H1 (cell line): ENCODE results near the gene SPRING1. TPM values are rescaled to one million over a fixed set of nuclear protein-coding genes. Genes with fewer than 3 reads are reported as not detected.
A peak's percentile ranks its signal among the peaks of the same experiment; 100 is the strongest.

Experiments used
- CTCF ChIA-PET: fragments of 300-600 bp; sonication (Branson Sonifier 250); formaldehyde crosslinking; loops from one replicate; lab custom pipeline; 2021; ENCODE audit not compliant: partially characterized antibody; lab: Charles Lee
- POLR2A ChIA-PET: fragments of 300-600 bp; sonication (Branson Sonifier 250); formaldehyde crosslinking; loops from one replicate; lab custom pipeline; 2021; ENCODE audit warnings: inconsistent platforms; ENCODE audit not compliant: partially characterized antibody; lab: Charles Lee
- DNase-seq, 2 experiments: peaks; one replicate each; pipeline versions ENCODE4 v3.0.0 to v3.0.0-alpha.2; 2010 to 2022; ENCODE audit warnings: low spot score in 2 of 2, low read depth in 1 of 2, mixed read lengths in 1 of 2
- FAIRE-seq: peaks from 2 replicates; lab custom pipeline; 2011; peaks lifted over from hg19 to GRCh38; lab: Jason Lieb, UNC
- H2AFZ ChIP-seq: 2 replicates; pipeline ENCODE4 v1.8.1; 2012; ENCODE audit warnings: low read length, inconsistent platforms
- H2AK5ac ChIP-seq: 2 replicates; pipeline ENCODE4 v1.6.1; 2013; ENCODE audit warnings: low read depth, low read length
- H2BK120ac ChIP-seq: replicated peaks from 2 replicates; pipeline ENCODE3; 2013; ENCODE audit warnings: low read depth, low read length, inconsistent platforms
- H2BK12ac ChIP-seq: 2 replicates; pipeline ENCODE4 v1.6.1; 2013; ENCODE audit warnings: low read depth, low read length
- H2BK15ac ChIP-seq: 2 replicates; pipeline ENCODE4 v1.6.1; 2013; ENCODE audit warnings: low read length
- H2BK20ac ChIP-seq: 2 replicates; pipeline ENCODE4 v1.6.1; 2013; ENCODE audit warnings: low read length
- H2BK5ac ChIP-seq: 2 replicates; pipeline ENCODE4 v1.6.1; 2013; ENCODE audit warnings: low read depth, low read length
- H3K14ac ChIP-seq: 2 replicates; pipeline ENCODE4 v1.6.1; 2013; ENCODE audit warnings: inconsistent platforms; ENCODE audit not compliant: insufficient read length
- H3K18ac ChIP-seq: 2 replicates; pipeline ENCODE4 v1.6.1; 2013; ENCODE audit warnings: low read length; ENCODE audit errors: extremely low read depth
- H3K23ac ChIP-seq: 2 replicates; pipeline ENCODE4 v1.6.1; 2013; ENCODE audit warnings: inconsistent platforms; ENCODE audit not compliant: insufficient read length
- H3K23me2 ChIP-seq: 2 replicates; pipeline ENCODE4 v1.6.1; 2013; ENCODE audit warnings: low read depth, low read length
- H3K27ac ChIP-seq: 2 replicates; pipeline ENCODE4 v1.6.1; 2011; ENCODE audit warnings: low read depth, low read length, inconsistent platforms
- H3K27me3 ChIP-seq, 4 experiments: replicated peaks in 1 of 4; 1 replicate in 1 of 4; 2 replicates in 3 of 4; pipeline versions ENCODE4 v1.6.1 to v1.8.1; 2011 to 2013; ENCODE audit warnings: low read length in 3 of 4, mild to moderate bottlenecking in 3 of 4, inconsistent platforms in 2 of 4, mixed read lengths in 2 of 4, moderate library complexity in 1 of 4; ENCODE audit not compliant: control insufficient read depth in 3 of 4, insufficient read depth in 3 of 4; ENCODE audit errors: extremely low read depth in 1 of 4
- H3K36me3 ChIP-seq, 4 experiments: 2 replicates each; pipeline versions ENCODE4 v1.6.1 to v1.8.1; 2011 to 2013; ENCODE audit warnings: mild to moderate bottlenecking in 4 of 4, low read length in 3 of 4, moderate library complexity in 2 of 4, control low read depth in 1 of 4, inconsistent platforms in 1 of 4; ENCODE audit not compliant: insufficient read depth in 4 of 4, control insufficient read depth in 2 of 4
- H3K4ac ChIP-seq: replicated peaks from 2 replicates; pipeline ENCODE3; 2013; ENCODE audit warnings: low read length, low read depth, mixed read lengths, inconsistent platforms; ENCODE audit not compliant: insufficient read length
- H3K4me1 ChIP-seq, 4 experiments: replicated peaks in 1 of 4; 1 replicate in 1 of 4; 2 replicates in 3 of 4; pipeline versions ENCODE4 v1.6.1 to v1.8.1; 2011 to 2013; ENCODE audit warnings: low read length in 3 of 4, inconsistent platforms in 2 of 4, mixed read lengths in 1 of 4; ENCODE audit not compliant: insufficient read depth in 4 of 4, control insufficient read depth in 3 of 4
- H3K4me2 ChIP-seq, 2 experiments: 2 replicates each; pipeline versions ENCODE4 v1.6.1 to v1.8.1; 2011 to 2013; ENCODE audit warnings: low read depth in 2 of 2, low read length in 2 of 2, control low read depth in 1 of 2, inconsistent platforms in 1 of 2, mild to moderate bottlenecking in 1 of 2; ENCODE audit not compliant: insufficient read depth in 1 of 2
- H3K4me3 ChIP-seq, 4 experiments: fragments of 200-600, 300-600 bp in 1 of 4; sonication (generic), shearing (Covaris generic), sonication (Bioruptor Twin) in 1 of 4; 2 replicates each; pipeline versions ENCODE4 v1.5.1 to v1.8.1; 2011 to 2016; ENCODE audit warnings: low read length in 4 of 4, low read depth in 3 of 4, control low read depth in 2 of 4, inconsistent platforms in 2 of 4, mild to moderate bottlenecking in 2 of 4, mixed read lengths in 1 of 4, moderate library complexity in 1 of 4; ENCODE audit not compliant: insufficient read depth in 2 of 4; ENCODE audit errors: extremely low read depth in 1 of 4
- H3K56ac ChIP-seq: replicated peaks from 2 replicates; pipeline ENCODE3; 2013; ENCODE audit warnings: low read depth, mild to moderate bottlenecking, mixed read lengths, low read length, inconsistent platforms; ENCODE audit not compliant: insufficient read length
- H3K79me1 ChIP-seq: 2 replicates; pipeline ENCODE4 v1.6.1; 2013; ENCODE audit warnings: low read depth, low read length, control low read depth
- H3K79me2 ChIP-seq, 2 experiments: 2 replicates each; pipeline versions ENCODE4 v1.6.1 to v1.8.1; 2012 to 2013; ENCODE audit warnings: low read length in 2 of 2, mild to moderate bottlenecking in 2 of 2, inconsistent platforms in 1 of 2; ENCODE audit not compliant: insufficient read depth in 2 of 2, control insufficient read depth in 1 of 2
- H3K9ac ChIP-seq, 4 experiments: replicated peaks in 1 of 4; 1 replicate in 1 of 4; 2 replicates in 3 of 4; pipeline versions ENCODE4 v1.6.1 to v1.8.1; 2011 to 2013; ENCODE audit warnings: low read depth in 3 of 4, low read length in 3 of 4, control low read depth in 2 of 4, mild to moderate bottlenecking in 2 of 4, moderate library complexity in 2 of 4, inconsistent platforms in 1 of 4; ENCODE audit errors: extremely low read depth in 1 of 4
- H3K9me3 ChIP-seq, 2 experiments: 2 replicates each; pipeline versions ENCODE4 v1.6.1 to v1.8.1; 2012 to 2013; ENCODE audit warnings: mild to moderate bottlenecking in 2 of 2, moderate library complexity in 2 of 2, control low read depth in 1 of 2, inconsistent platforms in 1 of 2, low read depth in 1 of 2, low read length in 1 of 2, mixed read lengths in 1 of 2; ENCODE audit not compliant: insufficient read depth in 2 of 2
- H4K20me1 ChIP-seq, 2 experiments: replicated peaks in 1 of 2; 2 replicates each; pipeline versions ENCODE3 to v1.8.1; 2011 to 2013; ENCODE audit warnings: inconsistent platforms in 2 of 2, low read length in 2 of 2, mild to moderate bottlenecking in 1 of 2; ENCODE audit not compliant: insufficient read depth in 2 of 2, control insufficient read depth in 1 of 2
- H4K5ac ChIP-seq: 2 replicates; pipeline ENCODE4 v1.6.1; 2013; ENCODE audit warnings: low read length, low read depth, mixed read lengths, inconsistent platforms; ENCODE audit not compliant: insufficient read length
- H4K8ac ChIP-seq: 2 replicates; pipeline ENCODE4 v1.8.0; 2013; ENCODE audit warnings: mild to moderate bottlenecking, moderate library complexity, low read length, inconsistent platforms; ENCODE audit not compliant: insufficient read depth; ENCODE audit errors: extremely low read depth
- H4K91ac ChIP-seq: replicated peaks from 2 replicates; pipeline ENCODE3; 2013; ENCODE audit warnings: low read length, mixed read lengths, inconsistent platforms; ENCODE audit not compliant: insufficient read length
- ASH2L ChIP-seq: fragments of 200-600, 300-600 bp; sonication (generic); IDR thresholded peaks from one replicate; pipeline ENCODE4 v1.7.1; 2017; ENCODE audit warnings: low read length
- CBX5 ChIP-seq: fragments of 300-800, 300-1000 bp; sonication (generic); IDR thresholded peaks from 2 replicates; pipeline ENCODE4 v1.7.1; 2016; ENCODE audit warnings: antibody characterized with exemption, low read length, low read depth
- EP300 ChIP-seq, 2 experiments: IDR thresholded peaks; 1 replicate in 1 of 2; 2 replicates in 1 of 2; pipeline ENCODE4 v1.6.1; 2011 to 2012; ENCODE audit warnings: low read depth in 2 of 2, low read length in 2 of 2, mild to moderate bottlenecking in 2 of 2, borderline replicate concordance in 1 of 2, inconsistent platforms in 1 of 2, moderate library complexity in 1 of 2
- GTF2F1 ChIP-seq: IDR thresholded peaks from 2 replicates; pipeline ENCODE4 v1.6.1; 2012; ENCODE audit warnings: low read depth, low read length, improper control_type of control experiment, borderline replicate concordance
- HDAC2 ChIP-seq, 2 experiments: fragments of 300-600 bp in 1 of 2; sonication (generic) in 1 of 2; IDR thresholded peaks; 2 replicates each; pipeline ENCODE4 v1.6.1; 2011 to 2012; ENCODE audit warnings: low read depth in 2 of 2, low read length in 2 of 2, mild to moderate bottlenecking in 2 of 2, moderate library complexity in 2 of 2, borderline replicate concordance in 1 of 2, inconsistent platforms in 1 of 2
- POU5F1 ChIP-seq: IDR thresholded peaks from 2 replicates; pipeline ENCODE4 v1.6.1; 2011; ENCODE audit warnings: low read depth, mild to moderate bottlenecking, low read length, moderate library complexity
- RAD21 ChIP-seq, 2 experiments: IDR thresholded peaks in 1 of 2; conservative IDR thresholded peaks in 1 of 2; 2 replicates each; pipeline ENCODE4 v1.6.1; 2011; ENCODE audit warnings: low read depth in 2 of 2, low read length in 2 of 2, improper control_type of control experiment in 1 of 2, inconsistent platforms in 1 of 2, mild to moderate bottlenecking in 1 of 2, moderate library complexity in 1 of 2
- RFX5 ChIP-seq: IDR thresholded peaks from 2 replicates; pipeline ENCODE4 v1.6.1; 2011; ENCODE audit warnings: low read depth, low read length, improper control_type of control experiment, borderline replicate concordance
- SRF ChIP-seq: IDR thresholded peaks from 2 replicates; pipeline ENCODE4 v1.6.1; 2011; ENCODE audit warnings: mild to moderate bottlenecking, low read depth, low read length, moderate library complexity
- TBP ChIP-seq: IDR thresholded peaks from 2 replicates; pipeline ENCODE4 v1.6.1; 2011; ENCODE audit warnings: low read depth, low read length, improper control_type of control experiment
- WGBS, 2 experiments: shearing (Covaris generic) in 1 of 2; methylation state at CpG; one replicate each; pipeline versions ENCODE4 v1.1.6 to v1.1.7; 2013 to 2015; ENCODE audit warnings: low lambda C conversion rate in 2 of 2, mixed read lengths in 2 of 2, inconsistent platforms in 1 of 2, low coverage in 1 of 2, missing lambda C conversion rate in 1 of 2; ENCODE audit not compliant: insufficient replicate concordance in 2 of 2, insufficient coverage in 1 of 2, insufficient read length in 1 of 2; ENCODE audit errors: extremely low coverage in 1 of 2, missing lambda C conversion rate in 1 of 2; 5-methylcytosine and 5-hydroxymethylcytosine counted together
- polyA plus RNA-seq, 7 experiments: library from polyadenylated mRNA; depleted of rRNA in 3 of 7; stranded (reverse) in 5 of 7; unstranded in 2 of 7; fragments of >200 nt in 5 of 7; fragments of 200-250 nt in 2 of 7; gene quantifications; 1 replicate in 5 of 7; 2 replicates in 1 of 7; 4 replicates in 1 of 7; pipeline versions ENCODE4 v1.2.1 to v1.2.3, GENCODE V29; 2011 to 2013; ENCODE audit warnings: missing spikeins in 2 of 7, mixed read lengths in 2 of 7
- total RNA-seq: library from RNA; stranded (reverse); fragmentation: NEBNext Ultra II Directional; extraction: Animal tissue kit (Norgen Biotek cat#: 25700); gene quantifications from 2 replicates; pipeline ENCODE4 v1.2.1, GENCODE V29; 2021
- TF ChIP-seq, protein P1 (sequence below): IDR thresholded peaks from 2 replicates; pipeline ENCODE4 v1.6.1; 2011; ENCODE audit warnings: low read length, improper control_type of control experiment

The SPRING1 gene
- total and polyA plus RNA-seq, 2 of the 8 experiments (the other 6 are each of a cell fraction or from before 2014, with no cell fraction given) = 14.3 to 46.5 TPM

- DNase-seq = no peak
- H2BK12ac ChIP-seq = no peak overlapping the region
- peaks cover 0 to 7% (median 0%) of the 10 kb centered on the region in 4 experiments; a peak in 1 of 8 replicates for H3K36me3 ChIP-seq
- H3K56ac ChIP-seq = no peak overlapping the region
- H3K79me1 ChIP-seq = peaks cover 13% of the 10 kb centered on the region; the same call in 1 of the 2 replicates
- no peaks in the 10 kb centered on the region for H3K27me3 ChIP-seq
- no peak overlapping the region; a peak in 1 of 7 replicates for H3K9ac ChIP-seq
- H3K79me2 ChIP-seq = peaks cover 0 to 51% of the 10 kb centered on the region in 2 experiments; a peak in 2 of 4 replicates
- no peak overlapping the region for H2AFZ ChIP-seq
- no peak overlapping the region for H4K5ac ChIP-seq
- no peak overlapping the region for H3K23ac ChIP-seq
- H2BK120ac ChIP-seq = no peak overlapping the region
- CTCF ChIA-PET = interaction anchor here (1.0 to 1.4 kb wide), 5 partner anchors 18 to 155 kb away, joined by 3 to 7 read pairs (median 3); no protein-coding TSS in a partner anchor
- no peaks in the 10 kb centered on the region for H3K23me2 ChIP-seq
- H2BK5ac ChIP-seq = no peak overlapping the region
- H4K91ac ChIP-seq = no peak overlapping the region
- H3K4ac ChIP-seq = no peak overlapping the region
- FAIRE-seq = no peak
- peak overlapping the region in 1 of 2 experiments; percentile 7; a peak in 1 of 4 replicates for H3K4me2 ChIP-seq
- 91% methylated on average over 3 of the region's 3 CpGs; no CpG with 5 or more reads in 1 of the 2 experiments for WGBS, 2 experiments
- H2BK15ac ChIP-seq = no peak overlapping the region
- no peak overlapping the region for H3K27ac ChIP-seq
- no peak overlapping the region for H2BK20ac ChIP-seq
- POLR2A ChIA-PET = interaction anchor here (0.6 kb wide), 1 partner anchor 396 kb away, joined by 3 read pairs; no protein-coding TSS in a partner anchor
- H3K4me3 ChIP-seq = no peak overlapping the region
- H3K14ac ChIP-seq = no peak overlapping the region
- H3K9me3 ChIP-seq = no peaks in the 10 kb centered on the region
- no peak overlapping the region for H3K18ac ChIP-seq
- H3K4me1 ChIP-seq = peaks cover 0 to 3% (median under 1%) of the 10 kb centered on the region in 4 experiments; a peak in 4 of 7 replicates
- H4K20me1 ChIP-seq = peaks cover 0 to 6% of the 10 kb centered on the region in 2 experiments
- no peak overlapping the region for H2AK5ac ChIP-seq
- H4K8ac ChIP-seq = no peak overlapping the region
- TF ChIP-seq RFX5 (no peak), HDAC2 (IDR thresholded peaks at IDR 0.05; ENCODE audit: borderline replicate concordance in 1 of 2, low read depth in 2 of 2, low read length in 2 of 2) (no peak), POU5F1 (no peak), CBX5 (no peak), SRF (no peak), GTF2F1 (no peak), ASH2L (no peak), TBP (no peak), RAD21 (IDR thresholded peaks at IDR 0.05 in 1 of 2, conservative IDR thresholded peaks at IDR 0.05 in 1 of 2; ENCODE audit: low read depth in 2 of 2, low read length in 2 of 2) (no peak), EP300 (IDR thresholded peaks at IDR 0.05; ENCODE audit: borderline replicate concordance in 1 of 2, low read depth in 2 of 2, low read length in 2 of 2) (no peak)
- TF ChIP-seq, protein P1, sequence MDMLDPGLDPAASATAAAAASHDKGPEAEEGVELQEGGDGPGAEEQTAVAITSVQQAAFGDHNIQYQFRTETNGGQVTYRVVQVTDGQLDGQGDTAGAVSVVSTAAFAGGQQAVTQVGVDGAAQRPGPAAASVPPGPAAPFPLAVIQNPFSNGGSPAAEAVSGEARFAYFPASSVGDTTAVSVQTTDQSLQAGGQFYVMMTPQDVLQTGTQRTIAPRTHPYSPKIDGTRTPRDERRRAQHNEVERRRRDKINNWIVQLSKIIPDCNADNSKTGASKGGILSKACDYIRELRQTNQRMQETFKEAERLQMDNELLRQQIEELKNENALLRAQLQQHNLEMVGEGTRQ = no peak
Measured at GRCh38 chr12:116727261-116727660, 10.6 kb downstream of the SPRING1 start.
